GM12878 (cell line): ENCODE results near the gene IFNLR1. TPM values are rescaled to one million over a fixed set of nuclear protein-coding genes. Genes with fewer than 3 reads are reported as not detected.

Source experiments
- ASH2L ChIP-seq: fragments of 300-600, 200-600 bp; sonication (generic); IDR thresholded peaks from 2 replicates; pipeline ENCODE4 v1.6.1; 2017; ENCODE audit warnings: low read depth, mild to moderate bottlenecking, borderline replicate concordance
- BACH1 ChIP-seq: fragments of 450-650 bp; IDR thresholded peaks from 2 replicates; pipeline ENCODE4 v1.6.1; 2017; ENCODE audit warnings: mild to moderate bottlenecking, borderline replicate concordance
- GATAD2B ChIP-seq: fragments of 450-650 bp; conservative IDR thresholded peaks from 2 replicates; pipeline ENCODE4 v1.6.1; 2017; ENCODE audit warnings: low read depth, mild to moderate bottlenecking, moderate library complexity
- IKZF1 ChIP-seq: fragments of 450-650 bp; conservative IDR thresholded peaks from 2 replicates; pipeline ENCODE4 v1.6.1; 2017; ENCODE audit warnings: antibody characterized with exemption, mild to moderate bottlenecking
- MYB ChIP-seq: fragments of 150-350 bp; IDR thresholded peaks from 2 replicates; pipeline ENCODE4 v1.6.1; 2014; ENCODE audit warnings: mild to moderate bottlenecking, low read depth, low read length, borderline replicate concordance
- PML ChIP-seq: IDR thresholded peaks from 2 replicates; pipeline ENCODE4 v1.6.1; 2012; ENCODE audit warnings: low read length, inconsistent platforms
- POLR2A ChIP-seq: IDR thresholded peaks from 2 replicates; pipeline ENCODE4 v1.6.1; 2011; ENCODE audit warnings: low read depth, mild to moderate bottlenecking, low read length
- PRDM15 ChIP-seq: fragments of 450-650 bp; formaldehyde crosslinking; IDR thresholded peaks from 2 replicates; pipeline ENCODE4 v1.4.0; 2020; ENCODE audit warnings: mild to moderate bottlenecking, moderate library complexity
- SKIL ChIP-seq: fragments of 450-650 bp; IDR thresholded peaks from 2 replicates; pipeline ENCODE4 v1.6.1; 2017; ENCODE audit warnings: mild to moderate bottlenecking, low read depth, inconsistent platforms; ENCODE audit not compliant: poor library complexity, severe bottlenecking
- ZBTB4 ChIP-seq: fragments of 450-650 bp; formaldehyde crosslinking; IDR thresholded peaks from 2 replicates; pipeline ENCODE4 v1.4.0; 2022; ENCODE audit warnings: mild to moderate bottlenecking, moderate library complexity
- ZNF592 ChIP-seq: fragments of 450-650 bp; IDR thresholded peaks from 2 replicates; pipeline ENCODE4 v1.6.1; 2017; ENCODE audit warnings: mild to moderate bottlenecking, moderate library complexity
- ZNF687 ChIP-seq: fragments of 450-650 bp; IDR thresholded peaks from 2 replicates; pipeline ENCODE4 v1.6.1; 2017; ENCODE audit warnings: mild to moderate bottlenecking, moderate library complexity
- polyA plus RNA-seq, 11 experiments: library from polyadenylated mRNA; depleted of rRNA in 4 of 11; unstranded in 6 of 11; stranded (reverse) in 5 of 11; fragments of >200 nt; fragmentation: Nextera tagmentation in 4 of 11; fragmentation: Illumina TruSeq in 1 of 11; extraction: Ambion mirVana in 4 of 11; extraction: Trizol in 1 of 11; gene quantifications; 1 replicate in 1 of 11; 2 replicates in 10 of 11; pipeline versions ENCODE4 v1.2.1 to v1.2.3, GENCODE V29; 2011 to 2016; ENCODE audit warnings: inconsistent platforms in 2 of 11, missing spikeins in 2 of 11, low read depth in 1 of 11
- total RNA-seq, 4 experiments: library from RNA; depleted of rRNA in 3 of 4; stranded (reverse); fragments of >200 nt in 3 of 4; fragmentation: Illumina TruSeq in 1 of 4; extraction: Trizol in 1 of 4; gene quantifications; 2 replicates each; pipeline versions ENCODE4 v1.2.1 to v1.2.3, GENCODE V29; 2013 to 2021

The IFNLR1 gene
- total and polyA plus RNA-seq, 10 of the 15 experiments (the other 5 are each of a cell fraction or from before 2014, with no cell fraction given), result 0.31 to 5.6 (median 3.9) TPM

- TF ChIP-seq SKIL, result no peak
- no peak for TF ChIP-seq PRDM15 (CRISPR knock-in tag)
- no peak for TF ChIP-seq ASH2L
- TF ChIP-seq POLR2A, result no peak
- no peak for TF ChIP-seq ZNF687
- no peak for TF ChIP-seq ZNF592
- TF ChIP-seq GATAD2B, result 0 out of 2 replicates have a peak, but pooled peaks have one; percentile 14
- TF ChIP-seq BACH1, result no peak
- no peak for TF ChIP-seq ZBTB4
- TF ChIP-seq IKZF1, result peak; percentile 76
- 0 out of 2 replicates have a peak, but pooled peaks have one; percentile 14 for TF ChIP-seq PML
- no peak for TF ChIP-seq MYB
Measured at GRCh38 chr1:24189528-24189927, 2.4 kb upstream of the IFNLR1 start (continued).
